HuH-7.5 (cell line): ENCODE results near the gene TMEM196.

ENCODE experiments used
- DNase-seq: peaks from one replicate; pipeline ENCODE4 v3.0.0; 2011; ENCODE audit warnings: low spot score

Gene TMEM196

GRCh38 chr7:19772841-19773760 is at the start of gene TMEM196:
TMEM196 (minus strand) TSS chr7:19773617; CDS start chr7:19772696, 921 bp downstream.
- no peak for DNase-seq

- DNase-seq, result no peak
Measured at GRCh38 chr7:19816128-19816527, 42.7 kb upstream of the TMEM196 start.

- no peak for DNase-seq
Measured at GRCh38 chr7:19815546-19815945, 42.1 kb upstream of the TMEM196 start.

GRCh38 chr7:19814776-19815175 is 41.4 kb upstream of the TMEM196 start:
- no peak for DNase-seq

- DNase-seq, result no peak
Measured at GRCh38 chr7:19811386-19811785, 38.0 kb upstream of the TMEM196 start.

- DNase-seq, result no peak
Measured at GRCh38 chr7:19798986-19799385, 25.6 kb upstream of the TMEM196 start.

GRCh38 chr7:19783541-19783940 is 10.1 kb upstream of the TMEM196 start:
- no peak for DNase-seq

- no peak for DNase-seq
Measured at GRCh38 chr7:19776981-19777380, 3.6 kb upstream of the TMEM196 start.

GRCh38 chr7:19775578-19775977 is 2.2 kb upstream of the TMEM196 start:
- no peak for DNase-seq

GRCh38 chr7:19772306-19772705 is 1.1 kb downstream of the TMEM196 start:
- DNase-seq, result no peak

- no peak for DNase-seq
Measured at GRCh38 chr7:19762631-19763030, 10.8 kb downstream of the TMEM196 start.

GRCh38 chr7:19754521-19755116 is 18.8 kb downstream of the TMEM196 start:
- no peak for DNase-seq

GRCh38 chr7:19752020-19752419 is 21.4 kb downstream of the TMEM196 start:
- no peak for DNase-seq

- no peak for DNase-seq
Measured at GRCh38 chr7:19749658-19750057, 23.8 kb downstream of the TMEM196 start.

GRCh38 chr7:19747740-19748339 is 25.6 kb downstream of the TMEM196 start:
- DNase-seq, result peak; percentile 10

- DNase-seq, result no peak
Measured at GRCh38 chr7:19744075-19744474, 29.3 kb downstream of the TMEM196 start.

GRCh38 chr7:19728716-19729115 is 44.7 kb downstream of the TMEM196 start:
- DNase-seq, result no peak

- DNase-seq, result no peak
Measured at GRCh38 chr7:19725770-19726169, 47.6 kb downstream of the TMEM196 start.

GRCh38 chr7:19715499-19715898 is 57.9 kb downstream of the TMEM196 start:
- DNase-seq, result no peak

- no peak for DNase-seq
Measured at GRCh38 chr7:19713676-19714075, 59.7 kb downstream of the TMEM196 start.

GRCh38 chr7:19709249-19709578 is 64.2 kb downstream of the TMEM196 start:
- no peak for DNase-seq

GRCh38 chr7:19708397-19709248 is 64.8 kb downstream of the TMEM196 start, which contains the start of gene POLR1F:
POLR1F (minus strand) TSS chr7:19709037; CDS start chr7:19709016, 21 bp downstream.
- peak; percentile 51 for DNase-seq
